Activated T-cell treated with anti-CD3 and anti-CD28 coated beads for 48 hours (primary cell): ENCODE data around the gene SCTR.

Experiments used
- DNase-seq: peaks from one replicate; pipeline ENCODE4 v3.0.0-alpha.2; 2020; ENCODE audit warnings: low read depth

SCTR gene

DNA sequence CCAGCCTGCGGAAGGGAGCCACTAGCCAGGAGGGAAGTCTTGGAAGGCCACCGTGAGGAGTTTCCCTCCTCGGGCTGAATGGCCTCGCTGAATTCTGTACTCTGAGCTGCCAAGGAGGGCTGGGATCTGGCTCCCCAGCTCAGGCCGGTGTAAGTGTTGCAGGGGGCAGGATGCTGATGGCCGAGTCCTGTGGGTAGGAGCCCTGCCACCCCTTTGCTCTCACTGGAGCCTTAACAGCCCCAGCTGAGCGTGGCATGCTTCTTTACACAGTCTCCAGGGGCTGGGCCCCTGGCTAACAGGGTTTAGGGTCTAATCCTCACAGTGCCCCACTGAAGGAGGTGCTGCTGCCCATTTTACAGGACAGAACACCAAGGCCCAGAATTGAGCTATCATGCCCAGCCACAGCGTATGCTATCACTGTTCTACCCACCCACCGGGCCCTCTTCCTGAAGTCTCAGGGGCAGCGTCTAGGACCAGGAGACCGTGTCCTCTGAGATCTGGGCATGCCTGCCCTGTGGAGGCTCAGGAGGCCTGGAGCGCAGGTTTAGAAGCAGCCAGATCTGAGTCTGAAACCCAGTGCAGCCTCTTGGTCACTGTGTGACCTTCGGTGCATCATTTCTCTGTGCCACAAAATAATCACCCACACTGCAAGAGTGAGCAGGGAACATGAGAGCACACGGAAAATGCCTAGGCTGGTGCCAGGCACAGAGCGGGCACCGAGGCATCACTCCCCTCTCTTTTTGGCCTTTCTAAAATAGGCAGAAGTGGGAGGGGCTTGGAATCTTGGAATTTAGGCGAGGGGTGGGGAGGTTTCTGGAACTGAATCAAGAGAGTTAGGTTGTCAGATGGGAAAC lies 49.7 kb downstream of the SCTR start:
- DNase-seq: no peak

DNA sequence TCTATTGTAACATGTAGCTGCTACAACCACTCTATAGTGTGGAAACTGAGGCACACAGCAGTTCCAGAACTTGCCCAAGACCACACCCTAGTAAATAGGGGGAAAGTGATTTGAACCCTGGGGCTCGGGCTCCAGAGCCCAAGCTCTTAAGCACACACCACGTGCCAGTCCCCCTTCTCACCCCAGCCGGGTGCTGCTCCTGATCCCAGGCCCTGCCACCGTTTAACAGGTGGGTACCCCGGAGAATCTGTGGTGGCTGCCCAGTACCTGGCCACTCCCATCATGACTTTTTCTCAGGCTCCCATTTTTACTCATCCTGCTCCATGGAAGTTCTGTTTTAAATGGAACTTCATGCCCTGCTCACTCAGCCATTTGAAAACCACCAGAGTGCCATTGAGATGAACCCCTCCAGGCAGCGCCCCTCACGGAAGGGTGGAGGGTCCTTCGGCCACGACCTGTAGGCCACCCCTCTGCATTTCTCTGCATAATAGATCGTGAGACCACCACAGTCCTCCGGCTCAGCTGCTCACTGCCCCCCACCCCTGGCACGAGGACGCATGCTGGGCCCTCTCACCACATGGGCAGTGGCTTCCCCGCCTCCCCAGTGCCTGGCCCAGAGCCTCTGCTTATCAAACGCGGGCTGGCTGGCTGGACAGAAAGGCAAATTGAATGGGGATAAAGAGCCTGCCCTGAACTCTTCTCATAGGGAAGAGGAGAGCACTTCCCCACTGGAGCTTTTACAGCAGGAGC lies 50.5 kb downstream of the SCTR start:
- no peak for DNase-seq

DNA sequence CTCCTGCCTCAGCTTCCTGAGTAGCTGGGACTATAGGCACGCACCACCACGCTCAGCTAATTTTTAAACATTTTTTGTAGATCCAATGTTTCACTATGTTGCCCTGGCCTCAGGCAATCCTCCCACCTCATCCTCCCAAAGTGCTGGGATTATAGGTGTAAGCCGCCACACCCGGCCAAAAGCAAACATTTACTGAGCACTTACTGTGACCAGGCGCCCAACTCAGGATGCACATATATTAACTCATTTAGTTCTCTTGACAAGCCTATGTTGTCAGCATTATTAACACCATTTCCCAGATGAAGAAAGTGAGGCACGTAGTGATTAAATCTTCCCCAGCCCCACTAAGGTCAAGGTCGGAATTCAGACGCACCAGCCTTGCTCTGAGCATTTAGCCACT lies 51.5 kb downstream of the SCTR start:
- DNase-seq: no peak

DNA sequence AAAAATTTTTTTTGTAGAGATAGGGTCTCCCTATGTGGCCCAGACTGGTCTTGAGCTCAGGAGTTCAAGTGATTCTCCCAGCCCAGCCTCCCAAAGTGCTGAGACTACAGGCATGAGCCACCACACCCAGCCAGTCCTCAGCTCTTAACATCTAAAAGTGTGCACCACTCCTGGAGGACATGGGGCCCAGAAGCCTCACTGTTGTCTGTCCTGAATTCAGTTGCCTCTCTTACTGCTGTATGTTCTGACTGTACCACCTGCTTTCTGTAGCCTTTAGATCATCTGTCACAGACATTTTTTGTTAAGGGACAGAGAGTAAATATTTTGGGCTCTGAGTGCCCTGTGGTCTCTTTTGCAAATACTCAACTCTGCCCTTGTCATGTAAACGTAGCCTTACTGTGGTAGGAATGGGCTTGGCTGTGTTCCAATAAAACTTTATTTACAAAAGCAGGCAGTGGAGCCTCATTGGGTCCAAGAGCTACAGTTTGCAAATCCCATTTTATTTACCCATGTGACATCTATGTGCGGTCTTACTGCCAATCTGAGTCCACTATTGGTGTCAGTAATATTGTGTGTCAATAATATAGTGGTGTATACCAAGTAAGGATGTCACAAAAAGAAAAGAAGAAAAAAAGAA lies 54.5 kb downstream of the SCTR start:
- DNase-seq: no peak

DNA sequence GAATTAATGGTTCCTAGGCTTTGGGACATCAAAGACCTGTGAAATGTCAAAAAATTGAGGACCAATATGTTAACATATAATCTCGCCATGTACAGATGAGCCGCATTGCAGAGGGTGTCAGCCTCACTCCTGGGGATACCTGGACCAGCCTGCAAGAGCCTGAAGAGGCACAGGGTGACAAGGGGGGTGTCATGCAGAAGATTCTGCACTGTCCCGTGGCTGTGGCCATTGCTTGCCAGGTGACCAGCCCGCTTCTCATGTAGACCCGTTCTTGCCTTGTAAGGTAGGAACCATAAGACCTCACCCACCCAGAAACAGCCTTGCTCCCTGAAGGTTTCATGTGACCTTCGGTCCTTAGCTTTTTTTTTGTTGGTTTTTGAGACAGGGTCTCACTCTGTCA lies 55.2 kb downstream of the SCTR start:
- DNase-seq: no peak

DNA sequence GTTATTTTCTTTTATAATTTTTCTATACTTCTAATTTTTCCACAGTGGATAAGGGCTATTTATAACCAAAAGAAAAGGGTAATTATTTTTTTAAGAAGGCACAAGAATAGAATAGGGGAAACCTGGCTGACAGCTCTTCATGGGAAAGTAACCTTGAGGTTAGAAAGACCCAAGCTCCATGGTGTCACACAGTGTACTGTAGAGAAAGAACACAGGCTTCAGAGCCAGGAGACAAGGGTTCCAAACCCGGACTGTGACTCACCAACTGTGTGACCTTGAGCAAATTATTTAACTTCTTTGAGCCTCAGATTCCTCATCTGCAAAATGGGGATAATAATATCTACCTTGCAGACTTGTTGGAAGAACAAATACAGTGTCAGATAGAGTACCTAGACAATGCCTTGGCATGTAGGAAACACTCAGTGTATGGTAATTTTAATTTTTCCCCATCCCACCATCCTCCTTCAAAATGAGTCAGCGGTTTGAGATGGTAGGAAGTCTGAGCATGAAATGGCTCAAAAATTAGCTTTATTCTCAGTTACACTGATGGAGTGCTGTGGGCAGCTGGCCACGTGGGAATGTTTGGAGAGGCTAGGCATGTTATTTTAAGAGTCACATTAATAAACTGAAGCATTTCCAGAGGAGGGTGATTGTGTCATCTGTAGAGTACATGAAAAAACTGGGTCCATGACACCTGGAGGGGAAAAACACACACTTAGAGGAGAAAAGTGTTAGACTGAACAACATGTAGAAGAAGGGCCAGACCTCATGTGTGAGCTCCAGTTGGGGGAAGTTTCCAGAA lies 55.9 kb downstream of the SCTR start:
- no peak for DNase-seq

DNA sequence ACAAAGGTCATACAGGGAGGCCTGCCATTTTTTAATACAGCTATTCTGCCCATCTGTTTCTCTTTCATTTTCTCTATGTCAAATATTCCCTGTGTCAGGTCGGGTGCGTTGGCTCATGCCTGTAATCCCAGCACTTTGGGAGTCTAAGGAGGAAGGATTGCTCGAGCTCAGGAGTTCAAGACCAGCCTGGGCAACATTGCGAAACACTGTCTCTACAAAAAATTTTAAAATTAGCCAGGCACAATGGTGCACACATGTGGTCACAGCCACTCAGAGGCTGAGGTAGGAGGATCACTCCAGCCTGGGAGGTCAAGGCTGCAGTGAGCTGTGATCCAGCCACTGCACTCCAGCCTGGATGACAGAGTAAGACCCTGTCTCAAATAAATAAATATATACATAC lies 57.9 kb downstream of the SCTR start:
- DNase-seq: no peak

DNA sequence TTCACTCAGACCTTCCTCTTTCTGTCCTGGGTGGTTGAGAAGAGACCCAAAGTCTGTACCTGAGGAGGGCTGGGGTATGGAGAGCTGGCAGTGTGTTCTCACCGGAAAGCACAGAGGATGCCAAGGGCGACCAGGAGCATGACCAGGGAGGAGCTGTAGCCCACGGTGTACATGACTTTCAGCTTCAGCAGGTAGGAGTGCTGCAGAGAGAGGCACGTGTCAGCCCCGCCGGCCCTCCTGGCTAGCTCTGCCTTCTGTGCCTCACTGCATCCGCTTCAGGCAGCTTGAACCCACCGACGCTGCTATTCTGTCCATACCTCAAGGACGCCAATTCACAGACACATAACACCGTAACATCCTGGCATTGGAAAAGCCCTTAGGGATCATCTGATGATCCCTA lies 58.6 kb downstream of the SCTR start:
- no peak for DNase-seq

DNA sequence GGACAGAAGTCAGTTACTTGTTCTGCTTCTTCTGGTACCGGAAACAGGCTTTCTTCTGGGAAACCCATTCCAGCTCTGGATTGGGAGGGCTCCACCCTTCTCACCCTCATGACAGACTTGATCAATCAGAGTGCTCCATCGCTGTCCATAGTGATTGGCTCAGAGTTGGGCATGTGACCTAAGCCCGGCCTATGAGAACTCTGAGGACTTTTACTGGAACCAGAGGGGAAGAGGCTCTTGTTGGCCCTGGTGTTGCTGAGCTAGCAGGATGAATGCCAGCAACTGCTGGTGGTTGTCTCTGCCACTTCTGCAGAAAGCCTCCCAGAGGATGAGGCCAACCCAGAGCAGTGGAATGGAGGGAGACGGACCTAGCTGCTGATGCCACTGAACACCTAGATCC lies 59.3 kb downstream of the SCTR start:
- no peak for DNase-seq

DNA sequence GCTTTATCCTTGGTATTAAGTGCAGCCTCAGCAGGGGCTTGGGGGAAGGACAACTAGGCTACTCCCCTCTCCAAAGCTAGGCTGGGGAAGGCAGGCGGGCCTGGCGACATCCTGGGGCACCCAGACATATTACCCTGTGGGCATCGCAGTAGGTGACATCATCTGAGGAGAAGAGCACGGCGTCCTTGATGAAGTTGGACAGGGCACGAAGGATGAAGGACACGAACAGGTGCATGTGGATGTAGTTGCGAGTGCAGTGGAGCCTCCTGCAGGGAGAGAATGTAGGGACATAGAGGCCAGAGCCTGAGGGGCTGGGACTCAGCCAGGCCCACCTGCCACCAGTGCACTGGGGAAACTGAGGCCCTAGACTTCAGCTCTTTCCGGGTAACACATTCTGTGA lies 60.3 kb downstream of the SCTR start:
- no peak for DNase-seq

DNA sequence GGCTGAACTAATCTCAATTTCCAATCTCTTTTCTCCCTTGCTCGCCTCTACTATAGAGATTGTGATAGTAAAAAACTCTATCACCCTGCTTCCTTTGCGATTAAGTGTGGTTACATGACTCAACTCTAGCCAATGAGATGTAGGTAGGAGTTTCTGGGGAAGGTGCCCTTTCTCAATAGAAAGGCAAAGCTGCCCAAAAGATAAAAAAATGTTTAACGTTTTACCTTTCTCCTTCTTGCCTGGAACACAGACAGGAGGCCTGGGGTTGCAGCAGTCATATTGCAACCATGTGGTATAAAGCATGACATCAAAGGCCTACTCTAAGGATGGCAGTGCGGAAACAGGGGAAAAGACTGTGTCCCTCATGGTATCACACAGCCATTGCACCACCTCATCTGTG lies 61.1 kb downstream of the SCTR start:
- DNase-seq: no peak

DNA sequence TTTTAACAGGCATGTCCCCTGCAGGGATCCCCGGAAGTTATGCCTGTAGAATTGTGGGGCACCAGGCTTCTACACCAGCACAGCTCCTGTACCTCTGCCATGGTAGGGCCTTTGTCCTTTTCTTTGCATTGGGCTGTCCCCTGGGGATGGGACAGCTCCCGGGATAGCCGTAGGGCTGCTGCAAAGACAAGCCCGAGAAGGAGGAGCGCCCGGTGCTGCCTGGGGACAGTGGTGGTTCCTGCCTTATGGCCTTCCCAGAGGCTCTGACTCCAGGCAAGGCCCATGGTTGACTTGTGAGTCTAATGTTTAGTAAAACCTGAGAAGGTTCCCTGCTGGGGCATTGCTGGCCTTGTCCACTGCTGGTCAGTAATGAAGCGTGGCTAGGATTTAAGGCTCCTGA lies 61.7 kb downstream of the SCTR start:
- no peak for DNase-seq

DNA sequence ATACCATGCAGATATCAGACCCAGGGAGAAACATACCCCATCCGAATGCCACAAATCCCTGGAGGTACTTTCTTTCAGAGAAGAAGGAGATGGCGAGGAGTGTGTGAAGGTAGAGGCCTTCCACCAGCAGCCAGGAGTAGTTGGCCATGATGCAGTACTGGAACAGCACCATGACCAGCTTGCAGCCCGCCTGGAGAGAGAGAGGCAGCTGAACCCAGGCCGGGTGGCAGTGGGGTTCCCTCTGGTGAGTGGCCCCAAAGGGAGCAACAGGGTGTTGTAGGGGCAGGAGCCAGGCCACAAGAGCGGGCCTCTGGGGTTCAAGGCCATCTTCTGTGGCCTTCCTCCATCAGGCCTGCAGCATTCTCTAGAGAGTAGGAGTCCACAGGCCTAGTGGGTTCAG lies 62.5 kb downstream of the SCTR start:
- DNase-seq: no peak

DNA sequence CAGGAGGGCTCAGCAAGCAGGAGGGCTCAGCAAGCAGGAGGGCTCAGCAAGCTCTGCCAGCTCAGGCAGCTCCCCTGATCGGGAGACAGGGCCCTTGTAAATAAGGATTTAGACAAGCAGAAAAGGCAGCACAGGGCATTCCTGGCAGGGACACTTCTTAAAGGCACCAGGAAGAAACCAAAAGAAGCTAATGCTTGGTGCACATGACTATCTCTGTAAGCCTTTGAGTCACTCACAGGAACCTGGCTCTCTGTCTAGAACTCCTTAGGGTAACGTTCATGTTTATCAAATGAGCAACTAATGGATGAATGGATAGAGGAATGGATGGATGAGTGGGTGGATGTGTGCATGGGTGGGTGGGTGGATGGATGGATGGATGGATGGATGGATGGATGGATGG lies 64.2 kb downstream of the SCTR start:
- no peak for DNase-seq

DNA sequence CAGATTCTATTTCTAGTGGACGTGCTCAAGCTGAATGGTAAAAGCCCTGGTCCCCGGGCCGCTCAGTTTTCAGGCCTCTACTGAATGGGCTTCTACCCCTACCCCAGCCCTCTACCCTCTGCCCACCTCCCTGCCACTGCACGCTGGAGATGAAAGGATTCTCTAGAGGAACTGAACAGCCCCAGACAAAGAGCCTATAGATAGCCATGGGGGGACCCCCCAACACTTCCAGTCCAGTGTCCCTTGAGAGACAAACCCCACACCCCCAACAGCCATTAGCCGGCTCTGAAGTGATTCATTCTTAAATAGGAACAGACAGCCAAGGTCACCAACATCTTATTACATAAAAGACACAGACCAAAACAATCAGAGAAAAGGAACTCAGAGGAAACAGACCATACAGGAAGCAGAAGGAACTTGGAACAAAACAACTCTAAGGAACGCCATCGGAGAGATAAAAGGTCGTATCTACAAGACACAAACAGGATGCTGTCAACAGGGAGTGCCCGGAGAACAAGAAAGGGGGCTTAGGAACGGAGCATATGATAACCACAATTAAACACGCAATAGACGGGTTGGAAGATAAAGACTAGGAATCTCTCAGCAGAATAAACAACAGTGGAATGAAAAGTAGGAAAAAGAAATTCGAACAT lies 69.1 kb downstream of the SCTR start:
- DNase-seq: no peak

DNA sequence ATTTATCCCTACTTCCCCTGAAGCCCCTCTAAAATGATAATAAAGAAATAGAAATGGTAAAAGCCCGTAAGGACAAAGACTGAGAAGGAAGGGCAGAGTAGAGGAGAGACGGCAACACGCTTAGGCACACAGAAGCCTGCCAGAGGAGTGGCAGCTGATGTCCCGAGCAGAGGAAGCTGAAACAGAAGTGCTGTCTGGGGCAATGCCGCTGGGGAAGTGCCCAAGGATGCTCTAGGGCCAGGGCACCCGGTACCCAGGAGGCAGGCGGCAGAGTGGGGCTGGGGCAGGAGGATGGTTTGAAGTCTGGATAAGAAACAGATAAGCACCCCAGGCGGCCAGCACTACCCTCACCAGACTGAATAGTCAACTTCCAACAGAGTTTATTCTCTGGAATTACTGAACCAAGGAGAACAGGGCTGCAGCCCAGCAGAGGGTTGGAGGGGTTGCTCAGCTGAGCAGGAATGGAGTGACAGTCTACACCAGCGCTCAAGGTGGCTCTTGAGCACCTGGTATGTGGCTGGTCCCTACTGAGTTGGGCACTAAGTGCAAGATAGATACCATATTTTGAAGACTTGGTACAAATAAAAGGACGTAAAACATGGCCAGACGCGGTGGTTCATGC lies 70.2 kb downstream of the SCTR start:
- no peak for DNase-seq

DNA sequence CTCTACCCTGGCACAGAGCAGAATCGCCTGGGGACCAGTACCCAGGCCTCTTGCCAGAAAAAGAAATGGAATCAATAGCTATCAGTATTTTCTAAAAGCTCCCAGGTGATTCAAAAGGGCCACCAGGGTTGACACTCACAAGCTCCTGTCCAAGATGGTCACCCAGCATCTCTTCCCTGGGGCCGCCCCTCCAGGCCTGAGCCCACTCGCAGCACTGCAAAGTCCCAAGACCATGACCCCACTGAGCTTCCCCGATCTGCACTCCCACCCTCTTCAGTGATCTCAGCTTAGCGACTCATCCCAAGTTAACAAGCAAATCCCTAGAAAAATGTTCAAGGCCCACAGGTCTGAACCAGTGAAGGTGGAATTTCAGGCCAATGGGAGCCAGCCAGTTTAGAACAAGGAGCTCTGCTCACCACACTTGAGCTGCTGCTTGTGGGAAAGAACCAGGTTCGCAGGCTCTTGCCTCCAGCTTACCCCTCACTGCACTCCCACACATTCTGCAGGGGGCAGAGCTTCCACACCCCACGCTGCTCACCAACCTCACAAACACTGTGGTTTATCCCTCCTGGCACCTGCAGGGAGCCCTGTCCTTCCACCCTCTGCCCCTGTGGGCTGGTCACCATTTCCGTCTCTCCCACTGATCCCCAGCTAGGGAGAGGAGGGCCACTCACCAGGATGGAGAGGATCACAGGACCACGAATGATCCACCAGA lies 72.8 kb downstream of the SCTR start:
- DNase-seq: no peak

DNA sequence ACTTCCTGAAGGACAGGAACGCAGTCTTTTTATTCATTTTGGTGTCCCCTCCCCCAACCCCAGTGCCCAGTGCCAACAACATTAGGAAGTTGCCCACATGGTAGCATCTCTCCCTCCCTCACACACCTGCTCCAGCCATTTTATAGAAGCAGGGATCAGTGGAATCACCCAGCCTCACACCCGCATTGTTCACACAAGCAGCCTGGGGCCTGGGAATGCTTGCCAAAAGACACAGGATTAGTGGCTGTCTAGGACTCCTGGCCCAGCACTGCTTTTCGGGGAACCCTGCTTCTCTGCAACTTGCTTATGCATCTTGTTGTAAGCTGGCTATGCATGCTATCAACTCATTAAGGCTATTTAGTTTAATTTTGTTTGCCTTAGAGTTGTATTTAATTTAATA lies 74.8 kb downstream of the SCTR start:
- DNase-seq: no peak

DNA sequence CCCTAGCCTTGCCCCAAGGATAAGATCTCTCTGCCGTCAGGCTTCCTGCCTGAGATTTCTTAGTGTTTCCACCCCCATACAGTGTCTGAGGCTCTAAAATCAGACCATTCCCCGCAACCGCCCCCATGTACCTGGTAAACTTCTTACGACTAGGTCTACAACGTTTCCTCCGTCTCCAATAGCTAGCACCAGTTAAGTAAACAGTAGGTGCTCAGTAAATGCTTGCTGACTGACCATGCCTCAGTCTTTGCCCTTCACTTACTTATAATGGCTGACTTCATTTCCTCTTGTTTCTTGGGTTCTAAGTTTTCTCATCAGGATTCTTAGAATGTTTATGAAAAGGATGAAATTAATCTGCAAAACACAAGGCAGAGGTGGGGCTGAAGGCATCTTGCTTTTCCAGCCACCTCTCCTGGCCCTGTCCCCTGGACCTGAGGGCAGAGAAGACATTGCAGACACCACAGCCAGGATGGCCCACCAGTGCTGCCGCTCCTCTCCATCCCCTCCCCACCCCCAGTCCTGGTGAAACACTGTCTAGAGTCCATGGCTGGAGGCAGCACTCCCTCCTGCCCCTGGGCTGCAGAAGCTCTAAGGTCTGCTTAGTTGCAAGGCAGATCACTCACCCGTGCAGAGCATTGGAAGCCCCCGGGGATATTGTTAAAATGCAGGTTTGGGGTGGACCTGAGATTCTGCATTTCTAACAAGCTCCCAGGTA lies 75.7 kb downstream of the SCTR start:
- no peak for DNase-seq

DNA sequence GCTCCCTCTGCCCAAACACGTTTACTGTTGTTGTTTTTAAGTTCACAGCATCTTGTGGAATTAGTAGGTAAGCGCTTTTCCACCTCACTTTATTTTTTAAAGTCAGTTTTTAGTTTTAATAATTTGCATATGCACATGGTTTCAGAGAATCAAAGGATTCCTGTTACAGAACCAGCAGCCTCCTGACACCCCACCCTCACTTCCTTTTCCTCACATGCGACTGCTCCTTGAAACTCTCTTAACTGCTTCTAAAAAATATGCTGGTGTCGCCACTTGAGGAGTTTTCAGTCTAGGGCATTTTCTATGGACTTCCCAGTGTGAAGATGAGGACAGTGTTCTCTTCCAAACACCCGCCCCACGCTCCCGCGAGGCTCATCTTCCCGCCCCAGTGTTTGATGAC lies 78.2 kb downstream of the SCTR start:
- DNase-seq: no peak
